WI38 (cell line): Measurements from ENCODE around the gene CASR.

Experiments used
- H3K4me3 ChIP-seq: 2 replicates; pipeline ENCODE4 v1.5.1; 2011; ENCODE audit warnings: low read depth, mild to moderate bottlenecking, control low read depth, low read length
- TF ChIP-seq, protein P1 (sequence below): IDR thresholded peaks from 2 replicates; pipeline ENCODE4 v1.5.1; 2012; ENCODE audit warnings: low read depth, mild to moderate bottlenecking, control low read depth, low read length

The CASR gene

DNA sequence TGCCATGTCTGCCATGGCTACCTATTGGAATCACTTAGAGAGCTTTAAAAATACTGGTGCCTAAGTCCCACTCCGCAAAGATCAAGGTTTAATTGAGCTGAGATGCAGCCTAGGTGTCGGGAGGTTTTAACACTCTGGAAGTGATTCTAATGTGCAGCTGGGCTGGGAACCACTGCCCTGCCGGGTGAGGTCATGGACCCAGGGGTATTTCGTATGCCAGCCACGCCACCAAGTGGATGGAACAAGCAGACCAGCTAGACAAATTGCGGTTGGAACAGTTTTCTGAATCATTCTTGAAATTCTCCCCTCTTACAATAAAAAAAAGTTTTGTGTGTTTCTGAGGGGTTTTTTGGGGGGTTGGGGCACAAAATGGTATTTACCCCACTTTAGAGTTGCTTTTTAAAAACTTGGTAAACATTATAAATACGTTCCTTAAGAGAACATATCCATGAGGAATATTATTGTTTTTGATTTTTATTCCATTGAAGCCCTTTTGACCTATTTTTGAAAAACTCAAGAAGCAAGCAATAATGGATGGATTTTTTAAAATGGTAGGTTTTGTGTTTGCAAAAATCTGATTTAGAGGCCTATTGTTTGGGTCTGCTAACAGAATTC, 75.4 kb downstream of the CASR start:
- TF ChIP-seq, protein P1, sequence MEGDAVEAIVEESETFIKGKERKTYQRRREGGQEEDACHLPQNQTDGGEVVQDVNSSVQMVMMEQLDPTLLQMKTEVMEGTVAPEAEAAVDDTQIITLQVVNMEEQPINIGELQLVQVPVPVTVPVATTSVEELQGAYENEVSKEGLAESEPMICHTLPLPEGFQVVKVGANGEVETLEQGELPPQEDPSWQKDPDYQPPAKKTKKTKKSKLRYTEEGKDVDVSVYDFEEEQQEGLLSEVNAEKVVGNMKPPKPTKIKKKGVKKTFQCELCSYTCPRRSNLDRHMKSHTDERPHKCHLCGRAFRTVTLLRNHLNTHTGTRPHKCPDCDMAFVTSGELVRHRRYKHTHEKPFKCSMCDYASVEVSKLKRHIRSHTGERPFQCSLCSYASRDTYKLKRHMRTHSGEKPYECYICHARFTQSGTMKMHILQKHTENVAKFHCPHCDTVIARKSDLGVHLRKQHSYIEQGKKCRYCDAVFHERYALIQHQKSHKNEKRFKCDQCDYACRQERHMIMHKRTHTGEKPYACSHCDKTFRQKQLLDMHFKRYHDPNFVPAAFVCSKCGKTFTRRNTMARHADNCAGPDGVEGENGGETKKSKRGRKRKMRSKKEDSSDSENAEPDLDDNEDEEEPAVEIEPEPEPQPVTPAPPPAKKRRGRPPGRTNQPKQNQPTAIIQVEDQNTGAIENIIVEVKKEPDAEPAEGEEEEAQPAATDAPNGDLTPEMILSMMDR, result peak; percentile 68
- H3K4me3 ChIP-seq, result no peak overlapping the region

DNA sequence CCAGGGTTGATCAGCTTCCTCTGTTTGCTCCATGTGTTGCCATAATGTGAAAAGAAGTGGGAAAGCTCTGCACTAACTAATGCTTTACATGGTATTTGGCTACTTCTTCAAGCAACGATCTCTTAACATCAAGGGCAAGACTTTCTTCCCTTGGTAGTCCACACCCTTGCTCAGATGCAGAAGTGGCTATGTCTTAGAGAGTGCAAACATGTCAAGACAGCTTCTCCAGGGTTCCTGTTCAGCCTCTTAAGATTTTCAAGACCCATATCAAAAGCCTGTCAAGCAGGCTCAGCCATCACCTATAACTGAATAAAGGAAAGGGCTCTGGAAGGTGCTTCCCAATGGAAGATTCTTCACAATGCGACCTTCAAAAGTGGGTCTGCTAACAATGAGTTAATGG, 76.7 kb downstream of the CASR start:
- TF ChIP-seq, protein P1, result no peak
- no peak overlapping the region for H3K4me3 ChIP-seq

DNA sequence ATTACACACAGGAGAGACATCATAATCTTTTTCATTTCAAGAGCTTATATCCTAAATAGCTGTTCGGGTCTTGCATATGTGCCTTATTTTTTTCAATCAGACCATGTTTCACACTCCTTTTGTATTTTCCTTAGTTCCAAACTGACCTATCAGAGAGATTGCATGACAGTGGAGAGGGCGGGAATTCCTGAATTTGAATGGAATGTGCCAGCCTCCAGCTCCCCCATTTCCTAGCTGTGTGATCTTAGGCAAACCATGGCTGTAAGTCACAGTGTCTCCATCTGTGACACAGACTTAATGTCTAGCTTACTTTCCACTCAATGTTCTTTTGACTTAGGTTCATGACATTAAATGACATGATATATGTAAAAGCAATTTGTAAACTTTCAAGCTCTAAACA, 79.6 kb downstream of the CASR start:
- no peak overlapping the region for H3K4me3 ChIP-seq
- TF ChIP-seq, protein P1, result no peak

DNA sequence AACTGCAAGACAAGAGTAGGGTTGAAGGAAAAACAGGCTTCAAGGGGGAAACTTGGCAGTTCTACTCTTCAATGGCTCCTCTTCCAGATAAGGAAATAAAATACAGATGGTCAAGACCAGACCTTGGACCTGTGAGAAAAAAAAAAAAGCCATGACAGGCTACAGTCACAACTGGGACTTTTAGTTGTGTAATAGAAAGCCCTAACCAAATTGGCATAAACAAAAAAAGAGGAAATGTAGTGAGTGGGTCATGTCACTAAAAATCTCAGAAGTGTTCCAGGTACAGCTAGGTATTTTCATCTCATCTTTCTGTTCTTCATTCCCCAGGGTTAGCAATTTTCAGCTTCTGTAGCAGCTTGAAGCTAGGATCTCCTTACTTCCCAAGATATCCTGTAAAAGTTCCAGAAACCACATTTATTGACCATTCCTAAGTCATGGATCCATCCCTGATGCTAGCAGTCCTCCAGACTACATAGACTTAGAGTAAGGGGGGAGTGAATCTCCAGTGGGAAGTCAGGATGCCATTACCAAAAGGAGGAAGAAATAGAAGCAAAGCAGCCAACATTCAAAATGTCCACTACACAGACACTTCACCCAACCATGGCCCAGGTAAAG, 80.6 kb downstream of the CASR start:
- no peak overlapping the region for H3K4me3 ChIP-seq

DNA sequence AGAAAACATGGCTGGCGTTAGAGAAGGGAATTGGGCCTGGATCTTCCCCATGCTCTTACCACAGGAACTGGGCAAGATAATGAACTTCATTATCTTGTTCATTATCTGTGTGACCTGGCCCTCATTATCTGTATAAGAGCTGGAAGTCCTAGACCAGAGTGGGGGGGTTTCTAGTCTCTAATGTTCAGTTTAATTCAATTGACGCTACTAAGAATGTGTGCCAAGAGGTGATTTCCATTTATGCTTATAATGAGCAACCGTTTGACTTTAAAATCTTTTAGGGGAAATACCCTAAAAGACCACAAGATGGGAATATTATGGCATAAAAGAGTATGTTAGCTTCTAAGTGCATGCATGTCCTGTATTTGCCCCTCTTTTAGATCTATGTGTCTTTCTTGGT, 82.5 kb downstream of the CASR start:
- no peak overlapping the region for H3K4me3 ChIP-seq
- TF ChIP-seq, protein P1, result no peak

More for the DNA sequence above, 80.6 kb downstream of the CASR start:
- TF ChIP-seq, protein P1, result no peak

DNA sequence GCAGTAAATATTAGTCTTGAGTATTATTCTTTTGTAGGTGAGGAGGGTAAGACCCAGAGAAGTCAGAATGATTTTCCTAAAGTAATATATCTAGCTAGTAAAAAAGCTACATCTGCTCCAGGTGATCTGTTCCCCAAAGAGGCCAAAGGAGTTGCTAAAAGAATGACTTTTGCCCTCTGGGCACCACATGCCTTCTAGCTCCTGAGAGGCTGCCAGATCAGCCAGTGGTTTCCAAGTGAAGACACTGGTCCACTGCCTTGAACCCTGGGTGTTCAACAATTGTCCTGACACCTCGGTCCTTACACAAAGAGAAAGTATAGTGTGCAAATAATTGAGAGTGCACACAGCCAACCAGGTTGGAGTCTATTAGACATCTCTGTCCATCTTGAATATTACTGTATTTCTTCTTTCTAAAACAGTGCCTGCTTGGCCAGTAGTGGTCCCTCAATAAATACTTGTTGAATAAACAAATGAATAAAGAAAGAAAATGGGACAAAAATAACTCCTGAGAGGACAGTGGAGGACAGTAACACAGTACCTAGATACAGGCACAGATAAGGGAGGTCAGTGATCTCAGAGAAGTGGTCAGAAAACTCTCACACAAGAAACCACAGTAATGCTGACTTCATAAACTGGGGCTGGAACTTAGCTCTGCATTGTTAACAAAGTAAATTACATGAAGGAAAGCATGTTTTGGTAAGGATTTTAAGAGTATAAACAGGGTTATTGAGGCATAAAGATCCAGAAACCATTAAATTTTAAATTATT, 85.0 kb downstream of the CASR start:
- H3K4me3 ChIP-seq, result no peak overlapping the region
- TF ChIP-seq, protein P1, result no peak

DNA sequence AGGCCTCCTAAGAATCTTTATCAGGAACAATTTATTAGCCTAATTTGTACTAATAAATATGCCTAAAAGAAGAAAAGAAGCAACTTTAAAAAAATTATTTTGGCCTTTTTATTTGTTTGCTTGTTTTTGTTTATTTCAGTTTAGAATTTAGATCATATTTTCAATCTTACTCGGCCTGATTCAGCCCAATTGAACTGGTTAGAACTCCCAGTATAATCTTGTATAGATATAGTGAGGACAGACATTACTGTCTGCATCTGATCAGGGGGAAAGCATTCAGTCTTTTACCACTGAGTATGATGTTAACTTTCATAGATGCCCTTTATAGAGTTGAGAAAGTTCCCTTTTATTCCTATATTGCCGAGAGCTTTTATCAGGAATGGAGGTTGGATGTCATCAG, 85.6 kb downstream of the CASR start:
- TF ChIP-seq, protein P1, result no peak
- no peak overlapping the region for H3K4me3 ChIP-seq
